ENCODE results near the gene FPGS. TPM values are rescaled to one million over a fixed set of nuclear protein-coding genes. Genes with fewer than 3 reads are reported as not detected.
"Not testable (repeated sequence)": the region's sequence is repeated elsewhere in the genome, so short reads cannot be mapped to it uniquely, and the experiment has no call there.

FPGS gene, protein sequence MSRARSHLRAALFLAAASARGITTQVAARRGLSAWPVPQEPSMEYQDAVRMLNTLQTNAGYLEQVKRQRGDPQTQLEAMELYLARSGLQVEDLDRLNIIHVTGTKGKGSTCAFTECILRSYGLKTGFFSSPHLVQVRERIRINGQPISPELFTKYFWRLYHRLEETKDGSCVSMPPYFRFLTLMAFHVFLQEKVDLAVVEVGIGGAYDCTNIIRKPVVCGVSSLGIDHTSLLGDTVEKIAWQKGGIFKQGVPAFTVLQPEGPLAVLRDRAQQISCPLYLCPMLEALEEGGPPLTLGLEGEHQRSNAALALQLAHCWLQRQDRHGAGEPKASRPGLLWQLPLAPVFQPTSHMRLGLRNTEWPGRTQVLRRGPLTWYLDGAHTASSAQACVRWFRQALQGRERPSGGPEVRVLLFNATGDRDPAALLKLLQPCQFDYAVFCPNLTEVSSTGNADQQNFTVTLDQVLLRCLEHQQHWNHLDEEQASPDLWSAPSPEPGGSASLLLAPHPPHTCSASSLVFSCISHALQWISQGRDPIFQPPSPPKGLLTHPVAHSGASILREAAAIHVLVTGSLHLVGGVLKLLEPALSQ
- total RNA-seq: 10 to 100 TPM; 31.4 to 47.0 TPM
- long read RNA-seq, transcript FPGS-203 (15 exons, 2,279 nt): major isoform, 36 of 59 reads
- long read RNA-seq, transcript FPGS-201 (15 exons, 2,278 nt): minor isoform, 7 of 59 reads
- long read RNA-seq, partial matches to known transcripts: 2 of 59 reads
- long read RNA-seq, other reads (novel, unspliced or antisense): 13 of 59 reads

DNA sequence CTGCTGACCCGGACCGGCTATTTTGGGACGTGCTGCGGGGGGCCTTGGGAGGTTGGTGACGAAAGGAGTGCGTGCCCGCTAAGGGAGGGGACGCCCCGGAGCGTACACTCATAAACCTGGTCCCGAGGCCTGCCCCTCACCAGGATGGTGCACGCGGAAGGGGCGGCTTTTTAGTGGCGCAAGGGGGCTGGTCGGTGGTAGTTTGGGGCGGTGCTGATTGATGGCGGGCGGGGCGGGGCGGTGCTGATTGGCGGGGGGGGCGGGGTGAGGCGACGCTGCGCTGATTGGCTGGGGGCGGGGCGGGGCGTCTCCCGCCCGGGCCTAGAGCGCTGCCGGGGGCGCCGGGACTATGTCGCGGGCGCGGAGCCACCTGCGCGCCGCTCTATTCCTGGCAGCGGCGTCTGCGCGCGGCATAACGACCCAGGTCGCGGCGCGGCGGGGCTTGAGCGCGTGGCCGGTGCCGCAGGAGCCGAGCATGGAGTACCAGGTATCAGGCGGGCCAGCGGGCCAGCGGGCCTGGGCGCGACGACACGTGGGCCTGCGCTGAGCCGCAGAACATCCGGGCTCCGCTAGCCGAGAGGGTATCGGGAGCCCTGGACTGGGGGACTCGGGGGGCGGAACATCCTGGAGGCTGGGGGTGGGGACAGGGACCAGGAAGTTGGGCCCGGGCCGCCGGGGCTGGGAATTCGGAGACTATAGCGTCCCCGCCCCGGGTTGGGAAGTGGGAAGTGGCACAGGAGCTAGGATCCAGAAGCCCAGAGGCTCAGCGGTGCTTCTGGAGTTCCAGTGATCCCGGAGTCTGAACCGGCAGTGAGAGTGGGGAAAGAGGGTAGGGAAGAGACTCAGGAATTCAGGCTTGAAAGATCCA is at the start of gene FPGS:
TSS of gene FPGS (plus strand) at position 307 of the 868 bp plus-strand sequence. CDS start at position 350, 43 bp downstream.
- intact Hi-C loops (cut with DNase I, micrococcal nuclease): no loop called here
- peak; percentile 80 for ATAC-seq

DNA sequence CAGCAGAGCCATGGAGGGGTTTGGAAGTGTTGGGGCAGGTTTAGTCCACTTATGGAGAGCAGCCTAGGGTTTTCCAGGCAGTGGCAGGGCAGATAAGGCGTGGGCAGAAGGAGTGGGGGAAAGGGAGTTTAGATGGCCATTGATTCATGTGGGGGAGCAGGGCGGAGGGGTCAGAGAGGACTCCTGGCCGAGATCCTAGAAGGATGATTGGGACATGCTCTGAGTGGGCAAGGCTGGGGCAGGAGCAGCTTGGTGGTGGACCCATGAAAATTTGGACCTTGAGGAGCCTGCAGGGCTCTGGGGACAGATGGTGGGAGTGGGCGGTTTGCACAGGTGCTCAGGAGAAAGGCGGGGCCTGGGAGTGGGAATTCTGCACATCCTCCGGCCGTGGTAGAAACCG is 49.5 kb upstream of the FPGS start:
- ATAC-seq (no peak), DNase-seq (no peak)
- intact Hi-C loops (cut with DNase I, micrococcal nuclease): no loop called here

More for the DNA sequence above, at the start of gene FPGS:
- peak; percentile 88 to 91 for DNase-seq

DNA sequence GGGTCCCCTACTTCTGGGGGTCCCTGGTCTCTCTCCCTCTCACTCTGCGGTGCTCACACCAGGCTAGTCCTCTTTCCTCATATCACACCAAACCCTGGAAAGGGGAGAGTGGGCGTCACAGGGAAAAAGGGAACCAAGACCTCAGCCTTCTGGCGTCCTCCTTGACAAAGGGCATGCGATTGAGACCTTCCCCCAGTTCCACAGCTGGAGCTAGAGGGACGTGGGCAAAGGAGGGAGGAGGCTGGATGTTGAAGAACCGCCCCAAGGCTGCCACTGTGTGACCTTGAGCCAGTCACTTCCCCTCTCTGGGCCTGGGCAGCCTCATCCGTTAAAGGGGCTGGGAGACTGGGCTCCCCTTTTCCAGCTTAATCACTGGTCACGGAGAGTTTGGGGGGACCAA is 49.1 kb upstream of the FPGS start:
- DNase-seq (no peak), ATAC-seq (no peak)
- intact Hi-C loops (cut with DNase I, micrococcal nuclease): no loop called here

DNA sequence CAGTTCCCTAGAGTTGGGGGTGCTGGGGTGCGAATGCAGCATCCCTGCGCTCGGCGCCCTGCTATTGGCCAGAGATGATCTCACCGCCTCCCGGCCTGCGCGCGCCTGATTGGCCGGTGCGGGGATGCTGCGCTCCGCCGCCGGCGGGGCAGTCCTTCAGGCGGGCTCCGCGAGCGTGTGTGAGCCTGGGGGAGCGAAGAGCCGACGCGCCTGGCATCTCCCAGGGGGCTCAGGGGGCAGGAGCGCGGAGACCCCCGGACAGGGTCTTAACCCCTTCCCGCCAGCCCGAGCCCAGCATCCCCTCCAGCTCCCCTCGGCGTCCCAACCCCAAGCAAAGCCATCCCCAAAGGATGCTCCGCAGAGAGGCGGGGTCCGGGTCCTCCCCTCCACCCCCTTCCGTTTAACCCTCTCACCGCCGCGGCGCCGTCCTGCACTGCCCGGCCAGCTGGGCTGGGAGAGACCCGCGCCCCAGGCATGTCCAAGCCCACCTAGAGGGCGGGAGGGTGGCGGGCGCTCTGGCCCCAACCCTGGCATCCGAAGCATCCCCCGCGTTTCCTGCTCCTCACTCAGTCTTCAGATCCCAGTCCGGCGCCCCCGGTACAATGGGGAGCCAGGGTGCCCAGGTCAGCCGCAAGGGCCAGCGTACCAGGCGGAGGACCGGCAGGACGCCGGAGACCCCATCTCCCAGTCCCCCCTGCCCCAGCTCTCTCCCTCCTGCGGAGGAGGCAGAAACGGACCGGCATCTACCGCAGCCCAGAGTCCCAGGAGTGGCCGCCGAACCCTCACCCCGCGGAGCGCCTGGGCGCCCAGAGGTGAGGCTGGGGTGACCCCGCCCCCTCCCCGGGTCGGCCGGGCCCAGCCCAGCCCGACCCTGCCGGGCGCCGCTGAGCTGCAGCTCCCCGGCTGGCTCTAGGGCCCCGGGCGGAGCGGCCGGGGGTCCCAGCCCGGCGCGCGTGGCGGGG is 48.3 kb upstream of the FPGS start:
- ATAC-seq: peak; percentile 48
- intact Hi-C loops (cut with DNase I, micrococcal nuclease): no loop called here
- DNase-seq: no peak

DNA sequence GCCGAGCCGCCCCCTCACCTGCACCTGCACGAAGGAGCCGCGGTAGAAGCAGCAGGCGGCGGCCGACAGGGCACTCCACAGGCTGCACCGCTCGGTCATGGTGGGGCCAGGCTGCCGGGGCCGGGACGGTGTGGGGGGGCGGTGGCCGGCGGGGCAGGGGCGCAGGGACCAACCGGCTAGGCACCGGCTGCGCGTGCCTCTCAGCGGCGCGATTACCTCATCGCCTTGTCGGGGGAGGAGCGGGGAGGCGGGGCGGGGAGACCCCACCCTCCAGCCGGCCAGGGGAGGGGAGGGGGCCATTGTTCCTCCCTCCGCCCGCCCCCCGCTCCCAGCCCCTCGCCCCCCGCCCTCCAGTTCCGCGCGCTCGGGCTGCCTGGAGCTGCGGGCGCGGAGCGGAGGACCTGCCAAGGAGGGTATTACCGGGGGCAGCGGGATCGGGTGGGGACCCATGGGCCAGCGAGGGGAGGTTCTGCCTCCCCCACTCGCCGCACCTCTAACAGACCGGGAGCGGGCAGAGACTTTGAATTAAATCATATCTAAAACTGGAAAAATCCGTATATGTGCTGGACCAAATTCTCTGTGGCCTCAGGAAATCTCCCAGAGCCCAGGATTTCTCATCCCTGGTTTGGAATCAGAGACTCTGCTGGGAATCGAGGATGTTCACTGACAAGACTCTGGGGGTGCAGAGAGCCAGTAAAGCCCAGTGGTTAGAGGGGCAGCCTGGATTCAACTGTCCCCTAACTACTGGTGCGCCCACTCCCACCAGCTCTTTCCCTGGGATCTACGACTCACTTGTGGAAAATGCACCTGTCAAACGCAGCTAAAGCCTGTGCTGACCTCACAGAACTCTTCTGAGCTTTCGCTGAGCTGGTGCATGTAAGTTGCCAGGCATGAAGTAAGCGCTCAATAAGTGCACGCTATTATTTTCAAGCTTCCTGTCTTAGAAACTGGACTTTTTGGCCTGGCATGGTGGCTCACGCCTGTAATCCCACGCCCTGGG is 47.3 kb upstream of the FPGS start:
- no peak for ATAC-seq

DNA sequence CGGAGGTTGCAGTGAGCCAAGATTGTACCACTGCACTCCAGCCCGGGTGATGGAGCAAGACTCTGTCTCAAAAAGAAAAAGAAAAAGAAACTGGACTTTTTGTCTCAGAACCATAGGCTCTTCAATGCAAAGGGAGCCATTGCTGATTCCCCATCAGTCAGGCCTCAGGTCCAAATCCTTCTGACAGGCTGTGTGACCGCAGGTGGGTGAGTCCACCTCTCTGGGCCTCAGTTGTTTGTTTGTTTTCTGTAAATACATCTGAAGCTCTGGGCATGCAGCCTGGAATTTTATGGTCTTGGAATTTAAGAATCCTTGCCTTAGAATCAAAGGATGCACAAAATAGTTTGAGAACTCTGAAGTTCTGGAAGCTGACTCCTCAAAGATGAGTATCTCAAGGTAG is 46.4 kb upstream of the FPGS start:
- ATAC-seq (no peak), DNase-seq (no peak)
- intact Hi-C loops (cut with DNase I, micrococcal nuclease): no loop called here

More for the DNA sequence above, 47.3 kb upstream of the FPGS start:
- no peak for DNase-seq
- intact Hi-C loops (cut with DNase I, micrococcal nuclease): no loop called here

DNA sequence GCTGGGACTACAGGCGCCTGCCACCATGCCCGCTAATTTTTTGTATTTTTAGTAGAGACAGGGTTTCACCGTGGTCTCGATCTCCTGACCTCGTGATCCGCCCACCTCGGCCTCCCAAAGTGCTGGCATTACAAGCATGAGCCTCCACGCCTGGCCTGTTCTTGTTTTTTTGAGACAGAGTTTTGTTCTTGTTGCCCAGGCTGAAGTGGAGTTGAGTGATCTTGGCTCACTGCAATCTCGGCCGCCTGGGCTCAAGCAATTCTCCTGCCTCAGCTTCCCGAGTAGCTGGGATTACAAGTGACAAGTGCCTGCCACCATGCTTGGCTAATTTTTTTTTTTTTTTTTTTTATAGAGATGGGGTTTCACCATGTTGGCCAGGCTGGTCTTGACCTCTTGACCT is 45.9 kb upstream of the FPGS start:
- ATAC-seq; intact Hi-C loops (cut with DNase I, micrococcal nuclease); DNase-seq: not testable (repeated sequence)

DNA sequence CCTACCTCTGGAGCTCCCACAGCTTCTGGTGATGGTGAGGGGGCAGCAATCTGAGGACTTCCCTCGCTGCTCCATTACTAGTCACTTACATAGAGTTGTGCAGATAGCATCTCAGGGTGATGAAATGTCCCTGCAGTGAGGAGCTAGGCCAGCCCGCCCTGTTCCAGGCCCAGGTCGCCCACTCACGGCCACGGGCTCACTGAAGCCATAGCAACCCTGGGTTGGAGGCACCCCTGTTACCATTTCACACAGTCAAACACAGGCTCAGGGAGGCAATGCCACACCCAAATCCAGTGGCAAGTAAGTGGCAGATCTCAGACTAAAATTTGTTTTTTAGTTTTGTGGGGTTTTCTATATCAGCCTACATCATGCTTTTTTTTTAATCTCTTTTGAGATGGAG is 43.8 kb upstream of the FPGS start:
- intact Hi-C loops (cut with DNase I, micrococcal nuclease): no loop called here
- DNase-seq: no peak
- ATAC-seq: no peak

DNA sequence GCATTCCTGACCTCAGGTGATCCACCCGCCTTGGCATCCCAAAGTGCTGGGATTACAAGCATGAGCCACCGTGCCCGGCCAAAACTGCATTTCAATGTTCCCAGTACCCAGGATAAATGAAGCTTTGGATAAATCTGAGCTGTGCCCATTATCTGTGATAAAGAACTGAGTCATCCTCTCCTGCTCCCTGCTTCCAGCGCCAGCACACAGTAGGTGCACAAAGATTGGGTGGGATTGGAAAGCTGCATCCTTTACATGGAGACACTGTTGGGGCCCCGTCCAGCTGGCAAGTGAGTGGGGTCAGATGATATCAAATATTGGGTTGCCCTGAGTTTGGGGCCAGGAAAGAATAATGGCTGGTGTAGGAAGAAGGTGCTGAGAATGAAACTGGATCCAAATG is 41.6 kb upstream of the FPGS start:
- no peak for ATAC-seq
- intact Hi-C loops (cut with DNase I, micrococcal nuclease): no loop called here
- DNase-seq: no peak

DNA sequence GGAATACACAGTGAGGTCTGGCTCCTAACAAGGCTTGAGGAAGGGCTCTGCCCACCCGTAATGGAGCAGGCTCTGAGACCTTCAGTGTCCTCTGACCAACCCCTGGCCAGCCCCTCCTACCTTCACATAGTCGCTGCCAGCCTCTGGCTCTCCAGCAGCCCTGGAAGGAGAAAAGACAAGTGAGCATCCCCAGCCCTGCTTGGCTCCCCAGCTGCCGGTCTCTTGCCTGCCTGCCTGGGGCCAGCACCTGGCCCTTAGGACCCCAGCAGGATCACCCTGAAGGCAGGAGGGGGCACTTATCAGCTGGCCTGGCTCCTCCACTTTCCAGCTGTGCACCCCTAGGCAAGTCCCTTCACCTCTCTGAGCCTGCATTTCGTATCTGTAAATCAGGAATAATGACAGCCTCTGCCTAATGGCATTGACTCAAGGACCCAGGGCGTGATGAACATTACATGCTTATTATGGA is 41.2 kb upstream of the FPGS start:
- ATAC-seq (no peak), DNase-seq (no peak)
- intact Hi-C loops (cut with DNase I, micrococcal nuclease): no loop called here

DNA sequence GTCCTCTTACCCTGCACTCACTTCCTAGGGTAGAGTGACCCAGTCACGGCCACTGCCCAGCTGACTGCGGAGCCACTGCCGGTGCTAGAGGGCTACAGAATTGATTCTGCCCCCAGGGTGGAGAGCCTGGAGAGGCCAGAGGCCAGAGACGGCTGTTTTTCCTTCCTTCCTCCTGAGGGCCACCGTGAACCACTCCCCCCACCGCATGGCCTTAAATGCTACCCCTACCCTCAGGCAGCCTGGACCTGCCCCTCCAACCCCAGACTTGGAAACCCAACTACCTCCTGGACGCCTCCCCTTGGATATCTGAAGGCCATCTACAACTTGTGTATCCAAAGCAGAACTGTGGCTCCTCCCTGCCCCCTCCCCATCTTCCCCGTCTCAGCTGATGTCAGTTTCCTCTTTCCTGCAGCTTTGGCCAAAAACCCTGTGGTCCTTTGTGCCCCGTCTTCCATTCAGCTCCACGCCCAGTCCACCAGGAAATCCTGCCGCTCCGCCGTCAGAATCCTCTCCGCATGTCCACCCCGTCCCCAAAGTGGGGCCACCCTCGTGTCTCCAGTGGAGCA is 40.5 kb upstream of the FPGS start:
- DNase-seq (no peak), ATAC-seq (no peak)
- intact Hi-C loops (cut with DNase I, micrococcal nuclease): no loop called here

DNA sequence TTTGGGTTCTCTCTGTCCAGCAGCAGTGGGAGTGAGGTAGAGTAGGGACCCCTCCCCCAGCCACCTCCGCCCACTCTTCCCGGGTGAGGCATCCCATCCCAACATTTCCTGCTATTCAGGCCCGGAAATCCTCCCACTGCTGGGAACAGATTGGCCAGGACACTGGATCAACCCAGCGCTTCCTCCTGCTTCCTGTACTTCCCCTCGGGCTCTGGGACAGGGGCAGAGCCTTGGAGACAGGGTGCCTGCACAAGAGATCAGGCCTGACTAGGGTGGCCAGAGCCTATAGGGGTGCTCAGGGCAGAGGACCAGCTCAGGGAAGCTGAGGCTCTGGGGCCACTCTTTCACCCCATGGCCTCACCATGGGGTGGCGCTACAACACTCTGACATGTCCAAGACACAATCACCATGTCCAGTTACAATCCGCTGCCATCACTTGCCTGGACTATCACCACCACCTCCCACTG is 38.7 kb upstream of the FPGS start:
- intact Hi-C loops (cut with DNase I, micrococcal nuclease): no loop called here
- DNase-seq (peak in 1 of 2 donors; percentile 66), ATAC-seq (peak; percentile 76)

DNA sequence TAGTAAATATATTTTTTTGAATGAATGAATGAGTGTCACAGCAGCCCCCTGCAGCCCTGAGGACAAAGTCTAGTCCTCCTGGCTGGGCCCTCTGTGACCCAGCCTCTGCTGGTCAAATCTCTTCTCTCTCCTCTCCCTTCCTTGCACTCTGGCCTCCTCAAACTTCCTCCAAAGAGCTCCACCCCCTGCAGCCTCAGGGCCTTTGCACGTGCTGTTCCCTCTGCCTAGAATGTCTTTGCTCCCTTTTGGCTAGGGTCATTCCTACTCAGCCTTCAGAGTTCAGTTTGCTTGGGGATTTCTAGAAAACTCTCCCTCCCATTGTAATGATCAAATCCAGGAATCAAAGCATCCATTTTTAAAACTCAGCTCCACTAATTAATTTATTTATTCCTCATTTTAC is 37.3 kb upstream of the FPGS start:
- DNase-seq: no peak
- no peak for ATAC-seq
- intact Hi-C loops (cut with DNase I, micrococcal nuclease): no loop called here

DNA sequence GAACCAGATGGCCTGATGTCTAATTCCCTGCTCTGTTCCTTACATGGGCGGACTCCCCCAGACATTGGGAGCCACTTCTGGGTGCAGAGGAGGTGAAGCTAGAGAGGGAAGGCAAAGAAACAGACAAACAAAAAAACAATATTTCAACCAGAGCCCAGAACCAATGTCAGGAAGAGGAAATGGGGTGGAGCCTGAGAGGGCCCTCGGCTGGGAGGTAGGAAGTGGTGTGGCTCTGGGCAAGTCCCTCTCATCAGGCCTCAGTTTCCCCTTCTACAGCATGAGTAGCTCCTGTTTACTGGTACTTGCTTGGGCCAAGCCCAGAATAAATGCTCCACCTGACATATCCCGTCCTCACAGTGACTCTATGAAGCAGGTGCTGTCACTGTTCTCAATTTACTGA is 35.3 kb upstream of the FPGS start:
- no peak for ATAC-seq
- intact Hi-C loops (cut with DNase I, micrococcal nuclease): no loop called here

DNA sequence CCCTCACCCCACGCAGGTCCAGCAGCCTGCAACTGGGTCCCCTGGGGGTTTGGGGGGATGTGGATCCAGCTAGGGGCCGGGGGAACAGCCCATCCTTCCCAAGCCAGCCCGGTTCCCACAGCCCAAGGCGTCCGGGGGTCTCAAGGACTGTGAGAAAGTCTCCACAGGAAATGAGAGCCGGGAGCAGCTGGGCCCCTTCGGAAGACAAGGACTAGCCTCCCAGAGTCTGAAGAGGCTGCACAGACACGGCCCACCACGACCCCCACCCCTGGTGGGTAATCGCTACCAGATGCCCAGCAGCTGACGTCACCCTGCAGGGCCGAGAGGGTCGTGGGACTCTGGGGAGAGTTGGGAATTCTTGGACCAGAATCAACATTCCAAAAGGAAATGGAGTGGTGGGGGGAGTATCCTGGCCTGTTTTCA is 34.8 kb upstream of the FPGS start:
- ATAC-seq (no peak), DNase-seq (no peak)
- intact Hi-C loops (cut with DNase I, micrococcal nuclease): no loop called here

More for the DNA sequence above, 35.3 kb upstream of the FPGS start:
- DNase-seq: no peak

DNA sequence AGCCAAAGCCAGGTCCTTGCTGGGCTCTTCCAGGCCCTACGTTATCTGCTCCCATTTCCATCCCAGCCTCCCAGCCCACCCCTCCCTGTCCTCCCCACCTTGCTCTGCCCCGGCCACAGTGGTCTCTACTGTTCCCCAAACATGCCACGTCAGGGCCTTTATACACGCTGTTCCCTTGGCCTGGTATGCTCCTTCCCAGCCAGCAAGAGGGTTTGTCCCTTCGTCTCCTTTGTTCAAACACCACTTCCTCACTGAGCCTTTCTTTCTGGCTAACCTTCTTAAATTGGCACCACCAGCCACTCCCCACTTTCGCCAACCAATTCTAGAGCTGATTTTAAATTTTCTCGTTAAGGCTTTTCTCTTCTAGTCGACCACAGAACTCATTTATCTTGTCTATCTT is 34.0 kb upstream of the FPGS start:
- DNase-seq (no peak), ATAC-seq (no peak)
- intact Hi-C loops (cut with DNase I, micrococcal nuclease): no loop called here
